ENCODE measurements around the gene NTM. TPM values are rescaled to one million over a fixed set of nuclear protein-coding genes. Genes with fewer than 3 reads are reported as not detected.

Gene NTM
- total and polyA plus RNA-seq, 2 donors (not counting 3 experiments of a cell fraction or from before 2014, with no cell fraction given), result 1.00 to 1.1 TPM

- dilution Hi-C loops (cut with MboI; ENCODE audit: extremely low pct_ligation_motif_present, low sequenced_read_pairs), result no loop called here
- H3K79me2 ChIP-seq (ENCODE audit: control insufficient read depth, insufficient read depth, low read length), result no peaks in the 10 kb centered on the region
- POLR2A ChIA-PET, result no interaction called here
- BruUV-seq (replicated peaks), result no TSS peak
- no peaks in the 10 kb centered on the region for H3K4me1 ChIP-seq (ENCODE audit: control insufficient read depth, extremely low read depth, insufficient read depth, low read length)
- H3K27ac ChIP-seq (ENCODE audit: insufficient read depth, low read depth, low read length), result no peak overlapping the region
- CTCF ChIA-PET, result no interaction called here
- H3K9me1 ChIP-seq (replicated peaks; ENCODE audit: control insufficient read depth, extremely low read depth, insufficient read depth, low read length), result no peaks in the 10 kb centered on the region
- no peak overlapping the region for H3K4me2 ChIP-seq (ENCODE audit: insufficient read depth, low read length)
- no peak overlapping the region for H2AFZ ChIP-seq (ENCODE audit: low read depth, low read length)
- H3K4me3 ChIP-seq (replicated peaks in 1 of 3; ENCODE audit: insufficient read depth in 1 of 3, low read depth in 1 of 3, low read length in 3 of 3), result no peak overlapping the region
- H3K27me3 ChIP-seq (ENCODE audit: control insufficient read depth in 2 of 2, insufficient read depth in 2 of 2, low read length in 2 of 2), result no peaks in the 10 kb centered on the region
- no peak for DNase-seq (ENCODE audit: low read depth, low spot score)
- H4K20me1 ChIP-seq (replicated peaks; ENCODE audit: control insufficient read depth, extremely low read depth, insufficient read depth, low read length), result no peaks in the 10 kb centered on the region
- no peaks in the 10 kb centered on the region for H3K9me3 ChIP-seq (replicated peaks; ENCODE audit: control insufficient read depth, insufficient read depth, low read length)
- H3K9ac ChIP-seq (replicated peaks; ENCODE audit: extremely low read depth, insufficient read depth, low read length), result no peak overlapping the region
- no peak for TF ChIP-seq MAX (IDR thresholded peaks at IDR 0.05; ENCODE audit: insufficient read depth, insufficient read length)
- TF ChIP-seq JUN (IDR thresholded peaks at IDR 0.05; ENCODE audit: borderline replicate concordance, insufficient read depth, insufficient read length, low read depth), result no peak
- TF ChIP-seq POLR2AphosphoS5 (IDR thresholded peaks at IDR 0.05; ENCODE audit: insufficient read depth, low read depth, low read length), result no peak
- TF ChIP-seq GATA2 (IDR thresholded peaks at IDR 0.05; ENCODE audit: insufficient read depth, insufficient read length, low read depth, low read length), result no peak
- no peak for TF ChIP-seq POLR2A (IDR thresholded peaks at IDR 0.05; ENCODE audit: low read depth, low read length)
- TF ChIP-seq MYC (IDR thresholded peaks at IDR 0.05; ENCODE audit: low read depth, low read length), result no peak
- intact Hi-C loops (cut with micrococcal nuclease), result loop anchor here (10.0 kb wide), 1 partner anchor 454 kb away; no protein-coding TSS in a partner anchor
- no peaks in the 10 kb centered on the region for H3K36me3 ChIP-seq (ENCODE audit: control insufficient read depth in 2 of 2, extremely low read depth in 1 of 2, insufficient read depth in 2 of 2, low read length in 2 of 2)
- FAIRE-seq, result no peak
These were observed 148.0 kb downstream of the NTM start for GRCh38 chr11:131518305-131518838.

GRCh38 chr11:131522851-131523250 is 152.4 kb downstream of the NTM start:
- Histone ChIP-seq H3K27me3 (ENCODE audit: control insufficient read depth in 2 of 2, insufficient read depth in 2 of 2, low read length in 2 of 2) (no peaks in the 10 kb centered on the region), H3K9me3 (replicated peaks; ENCODE audit: control insufficient read depth, insufficient read depth, low read length) (no peaks in the 10 kb centered on the region), H3K9ac (replicated peaks; ENCODE audit: extremely low read depth, insufficient read depth, low read length) (no peak overlapping the region), H3K4me1 (ENCODE audit: control insufficient read depth, extremely low read depth, insufficient read depth, low read length) (no peaks in the 10 kb centered on the region), H3K27ac (ENCODE audit: insufficient read depth, low read depth, low read length) (no peak overlapping the region), H4K20me1 (replicated peaks; ENCODE audit: control insufficient read depth, extremely low read depth, insufficient read depth, low read length) (no peaks in the 10 kb centered on the region), H3K36me3 (ENCODE audit: control insufficient read depth in 2 of 2, extremely low read depth in 1 of 2, insufficient read depth in 2 of 2, low read length in 2 of 2) (no peaks in the 10 kb centered on the region), H3K79me2 (ENCODE audit: control insufficient read depth, insufficient read depth, low read length) (no peaks in the 10 kb centered on the region), H3K4me2 (ENCODE audit: insufficient read depth, low read length) (no peak overlapping the region), H2AFZ (ENCODE audit: low read depth, low read length) (no peak overlapping the region), H3K9me1 (replicated peaks; ENCODE audit: control insufficient read depth, extremely low read depth, insufficient read depth, low read length) (no peaks in the 10 kb centered on the region), H3K4me3 (replicated peaks in 1 of 3; ENCODE audit: insufficient read depth in 1 of 3, low read depth in 1 of 3, low read length in 3 of 3) (no peak overlapping the region)
- TF ChIP-seq POLR2AphosphoS5 (IDR thresholded peaks at IDR 0.05; ENCODE audit: insufficient read depth, low read depth, low read length), result no peak
- TF ChIP-seq MYC (IDR thresholded peaks at IDR 0.05; ENCODE audit: low read depth, low read length), result no peak
- no peak for TF ChIP-seq JUN (IDR thresholded peaks at IDR 0.05; ENCODE audit: borderline replicate concordance, insufficient read depth, insufficient read length, low read depth)
- TF ChIP-seq GATA2 (IDR thresholded peaks at IDR 0.05; ENCODE audit: insufficient read depth, insufficient read length, low read depth, low read length), result no peak
- no peak for TF ChIP-seq FOS (IDR thresholded peaks at IDR 0.05; ENCODE audit: borderline replicate concordance, insufficient read depth, low read length)
- TF ChIP-seq POLR2A (IDR thresholded peaks at IDR 0.05; ENCODE audit: low read depth, low read length), result no peak
- TF ChIP-seq EZH2 (IDR thresholded peaks at IDR 0.05; ENCODE audit: borderline replicate concordance, low read depth, low read length, severe bottlenecking), result no peak
- no peak for TF ChIP-seq CTCF (IDR thresholded peaks at IDR 0.05; ENCODE audit: extremely low read depth in 1 of 2, insufficient read depth in 1 of 2, low read depth in 1 of 2, low read length in 2 of 2)
- no peak for TF ChIP-seq MAX (IDR thresholded peaks at IDR 0.05; ENCODE audit: insufficient read depth, insufficient read length)
- no TSS peak for BruUV-seq (replicated peaks)
- POLR2A ChIA-PET, result no interaction called here
- dilution Hi-C loops (cut with MboI; ENCODE audit: extremely low pct_ligation_motif_present, low sequenced_read_pairs) (no loop called here), intact Hi-C loops (cut with micrococcal nuclease) (no loop called here)
- CTCF ChIA-PET, result no interaction called here
- FAIRE-seq (no peak), DNase-seq (ENCODE audit: low read depth, low spot score) (no peak)

Measured in endothelial cell of umbilical vein (primary cell).